Gastrocnemius medialis (tissue), 4 donors: ENCODE data around the gene PCDHB3. TPM values are rescaled to one million over a fixed set of nuclear protein-coding genes. Genes with fewer than 3 reads are reported as not detected.
"Not testable (repeated sequence)": the region's sequence is repeated elsewhere in the genome, so short reads cannot be mapped to it uniquely, and the experiment has no call there.

Experiments
- ATAC-seq, 2 donors: fragments of 150-250 bp; one replicate each; pipeline ENCODE4 v1.9.1; 2016
- DNase-seq, 2 donors: peaks; one replicate each; pipeline ENCODE4 v3.0.0-alpha.2; 2019
- H3K27ac ChIP-seq, 4 donors: fragments of 200-600 bp; sonication (generic); 1 replicate in 1 of 4; 2 replicates in 3 of 4; pipeline ENCODE4 v1.5.1; 2016 to 2018; ENCODE audit warnings: mild to moderate bottlenecking in 2 of 4, moderate library complexity in 1 of 4
- H3K27me3 ChIP-seq, 3 donors: fragments of 200-600 bp; sonication (generic) in 2 of 3; 1 replicate in 1 of 3; 2 replicates in 2 of 3; pipeline versions ENCODE4 v1.5.1 to v1.6.0; 2016 to 2019; ENCODE audit warnings: mild to moderate bottlenecking in 1 of 3, moderate library complexity in 1 of 3
- H3K36me3 ChIP-seq, 2 donors: fragments of 200-600 bp; sonication (generic) in 1 of 2; one replicate each; pipeline ENCODE4 v1.5.1; 2017 to 2018
- H3K4me1 ChIP-seq, 2 donors: fragments of 200-600 bp; sonication (generic) in 1 of 2; one replicate each; pipeline ENCODE4 v1.5.1; 2016 to 2017; ENCODE audit warnings: mild to moderate bottlenecking in 2 of 2
- H3K4me3 ChIP-seq, 4 donors: fragments of 200-600 bp; sonication (generic) in 3 of 4; 1 replicate in 1 of 4; 2 replicates in 3 of 4; pipeline ENCODE4 v1.5.1; 2016 to 2019; ENCODE audit warnings: mild to moderate bottlenecking in 2 of 4
- H3K9me3 ChIP-seq, 3 donors: fragments of 200-600 bp; sonication (generic) in 2 of 3; 1 replicate in 1 of 3; 2 replicates in 2 of 3; pipeline ENCODE4 v1.5.1; 2016 to 2019
- CTCF ChIP-seq, 5 experiments: fragments of 450-650 bp in 3 of 5; fragments of 200-600 bp in 2 of 5; sonication (generic) in 2 of 5; IDR thresholded peaks in 4 of 5; conservative IDR thresholded peaks in 1 of 5; 1 replicate in 4 of 5; 2 replicates in 1 of 5; pipeline ENCODE4 v1.5.1; 2016 to 2019; ENCODE audit warnings: antibody characterized with exemption in 5 of 5, mild to moderate bottlenecking in 3 of 5, moderate library complexity in 3 of 5
- POLR2A ChIP-seq, 2 donors: fragments of 450-650 bp; IDR thresholded peaks; one replicate each; pipeline ENCODE4 v1.6.1; 2017; ENCODE audit warnings: antibody characterized with exemption in 2 of 2, mild to moderate bottlenecking in 2 of 2, moderate library complexity in 2 of 2
- in situ Hi-C, 4 donors: fragments of 200-750 bp; cut with MboI; loops; one replicate each; pipeline versions ENCODE4 v1.15.0 to v1.8.0; 2017; ENCODE audit warnings: low sequenced_read_pairs in 4 of 4
- intact Hi-C: fragments of 100-400 bp; cut with DNase I; formaldehyde crosslinking; loops from one replicate; pipeline ENCODE4 v1.15.1; 2023; ENCODE audit warnings: low total_unique reads
- total RNA-seq, 4 donors: library from RNA; depleted of rRNA; stranded (reverse); fragments of >200 nt; gene quantifications; one replicate each; pipeline versions ENCODE4 v1.1.0 to v1.2.3, GENCODE V29; 2016

PCDHB3 gene
- total RNA-seq, 4 donors from 2014 or later: 0.61 to 0.72 (median 0.71) TPM; not detected in 1

GRCh38 chr5:141084487-141084989, 15.7 kb upstream of the PCDHB3 start:
- intact Hi-C loops: no loop called here

GRCh38 chr5:141094481-141095262, 5.6 kb upstream of the PCDHB3 start, which contains the start of gene PCDHB2:
PCDHB2 (plus strand) TSS chr5:141094615; CDS start chr5:141094791, 176 bp downstream.
- DNase-seq: peak in 1 of 2 donors; percentile 18
- H3K4me3 ChIP-seq: peak within 1 kb of the TSS; percentile 32 to 44 (median 36)
- in situ Hi-C loops (no loop called here), intact Hi-C loops (no loop called here)
- H3K36me3 ChIP-seq: no peaks in the 10 kb centered on the region
- no peaks in the 10 kb centered on the region for H3K4me1 ChIP-seq
- no peak for ATAC-seq
- peaks cover 0 to 14% (median 10%) of the 10 kb centered on the region in 3 donors for H3K27me3 ChIP-seq
- peak within 1 kb of the TSS in 1 of 4 donors; percentile 20 for H3K27ac ChIP-seq
- no peaks in the 10 kb centered on the region for H3K9me3 ChIP-seq
- TF ChIP-seq POLR2A (IDR thresholded peaks at IDR 0.05) (no peak), CTCF (IDR thresholded peaks at IDR 0.05 in 4 of 5, conservative IDR thresholded peaks at IDR 0.05 in 1 of 5) (peak in 3 of 5 experiments; percentile 28 to 36 (median 32))

More at GRCh38 chr5:141084487-141084989, 15.7 kb upstream of the PCDHB3 start:
- peak in 1 of 2 donors; percentile 60 for ATAC-seq
- TF ChIP-seq CTCF (IDR thresholded peaks at IDR 0.05 in 4 of 5, conservative IDR thresholded peaks at IDR 0.05 in 1 of 5): peak in 2 of 5 experiments; percentile 39 to 52
- no peak for TF ChIP-seq POLR2A (IDR thresholded peaks at IDR 0.05)
- DNase-seq: no peak
- H3K27me3 ChIP-seq: peaks cover 0 to 5% (median 0%) of the 10 kb centered on the region in 3 donors
- no peaks in the 10 kb centered on the region for H3K4me1 ChIP-seq
- H3K27ac ChIP-seq: peak overlapping the region; percentile 7 to 60 (median 28)
- no peaks in the 10 kb centered on the region for H3K36me3 ChIP-seq
- in situ Hi-C loops: no loop called here
- no peaks in the 10 kb centered on the region for H3K9me3 ChIP-seq
- peak overlapping the region; percentile 37 to 54 (median 51) for H3K4me3 ChIP-seq

- H3K9me3 ChIP-seq: no peaks in the 10 kb centered on the region
- peaks cover 0 to 14% (median 10%) of the 10 kb centered on the region in 3 donors for H3K27me3 ChIP-seq
- H3K4me1 ChIP-seq: no peaks in the 10 kb centered on the region
- intact Hi-C loops: no loop called here
- TF ChIP-seq CTCF (IDR thresholded peaks at IDR 0.05 in 4 of 5, conservative IDR thresholded peaks at IDR 0.05 in 1 of 5) (no peak), POLR2A (IDR thresholded peaks at IDR 0.05) (no peak)
- ATAC-seq (no peak), DNase-seq (no peak)
- in situ Hi-C loops: no loop called here
- peak overlapping the region in 2 of 4 donors; percentile 32 to 36 for H3K4me3 ChIP-seq
- no peak overlapping the region for H3K27ac ChIP-seq
- H3K36me3 ChIP-seq: no peaks in the 10 kb centered on the region
Measured at GRCh38 chr5:141095263-141095641, 5.0 kb upstream of the PCDHB3 start.

GRCh38 chr5:141096181-141096580, 4.1 kb upstream of the PCDHB3 start:
- H3K9me3 ChIP-seq, in situ Hi-C loops, H3K4me1 ChIP-seq, H3K27ac ChIP-seq, ATAC-seq, DNase-seq, H3K36me3 ChIP-seq, H3K4me3 ChIP-seq, intact Hi-C loops: not testable (repeated sequence)
- H3K27me3 ChIP-seq: peaks cover 0 to 17% (median 10%) of the 10 kb centered on the region in 3 donors

- H3K4me1 ChIP-seq, H3K9me3 ChIP-seq, H3K4me3 ChIP-seq, H3K27ac ChIP-seq, intact Hi-C loops, DNase-seq, H3K36me3 ChIP-seq, ATAC-seq, in situ Hi-C loops: not testable (repeated sequence)
- peaks cover 0 to 13% (median 10%) of the 10 kb centered on the region in 3 donors for H3K27me3 ChIP-seq
Measured at GRCh38 chr5:141096586-141096985, 3.7 kb upstream of the PCDHB3 start.
